Lung (tissue), 12 donors: ENCODE data around the gene NECTIN3. TPM values are rescaled to one million over a fixed set of nuclear protein-coding genes. Genes with fewer than 3 reads are reported as not detected.

Source experiments
- ATAC-seq: fragments of 200-7000 bp; cut with Tn5 transposase; one replicate; pipeline ENCODE4 v1.9.1; 2020; ENCODE audit warnings: moderate number of reproducible peaks; ENCODE audit not compliant: insufficient read depth, low FRiP score
- DNase-seq, 3 donors: peaks; one replicate each; pipeline ENCODE4 v3.0.0-alpha.2; 2013 to 2017
- H3K27ac ChIP-seq, 2 donors: one replicate each; pipeline ENCODE4 v1.5.1; 2013; ENCODE audit warnings: mild to moderate bottlenecking in 2 of 2, moderate library complexity in 2 of 2, control low read depth in 1 of 2, inconsistent platforms in 1 of 2, low read depth in 1 of 2, low read length in 1 of 2
- H3K27me3 ChIP-seq, 3 donors: one replicate each; pipeline ENCODE4 v1.5.1; 2013; ENCODE audit warnings: low read length in 2 of 3; ENCODE audit not compliant: control insufficient read depth in 3 of 3, insufficient read depth in 3 of 3
- H3K36me3 ChIP-seq, 4 donors: one replicate each; pipeline ENCODE4 v1.5.1; 2013; ENCODE audit warnings: low read length in 4 of 4, mild to moderate bottlenecking in 1 of 4, moderate library complexity in 1 of 4; ENCODE audit not compliant: control insufficient read depth in 4 of 4, insufficient read depth in 4 of 4
- H3K4me1 ChIP-seq, 5 donors: one replicate each; pipeline ENCODE4 v1.5.1; 2013; ENCODE audit warnings: low read length in 5 of 5, mild to moderate bottlenecking in 2 of 5, moderate library complexity in 1 of 5; ENCODE audit not compliant: control insufficient read depth in 5 of 5, insufficient read depth in 5 of 5
- H3K4me3 ChIP-seq: one replicate; pipeline ENCODE4 v1.5.1; 2013; ENCODE audit warnings: mild to moderate bottlenecking, control low read depth, moderate library complexity
- H3K9ac ChIP-seq, 2 donors: one replicate each; pipeline ENCODE4 v1.5.1; 2013; ENCODE audit warnings: low read length in 2 of 2, control low read depth in 1 of 2; ENCODE audit not compliant: insufficient read depth in 1 of 2
- H3K9me3 ChIP-seq, 4 donors: one replicate each; pipeline ENCODE4 v1.5.1; 2013; ENCODE audit warnings: low read length in 3 of 4, mild to moderate bottlenecking in 1 of 4, moderate library complexity in 1 of 4; ENCODE audit not compliant: control insufficient read depth in 4 of 4, insufficient read depth in 3 of 4
- CTCF ChIP-seq: IDR thresholded peaks from 2 replicates; pipeline ENCODE4 v1.5.1; 2012; ENCODE audit warnings: mild to moderate bottlenecking; ENCODE audit errors: control extremely low read depth, extremely low read depth
- WGBS, 2 donors: extraction: QIAGEN DNeasy Blood & Tissue Kit; methylation state at CpG; one replicate each; pipeline ENCODE4 v1.1.7; 2013; 5-methylcytosine and 5-hydroxymethylcytosine counted together
- polyA plus RNA-seq, 2 donors: library from polyadenylated mRNA; stranded (reverse); fragments of 200-250 nt; gene quantifications; one replicate each; pipeline ENCODE4 v1.2.1, GENCODE V29; 2013
- total RNA-seq, 2 donors: library from RNA; depleted of rRNA in 1 of 2; stranded (reverse); fragments of >200 nt in 1 of 2; gene quantifications; one replicate each; pipeline ENCODE4 v1.2.1, GENCODE V29; 2014 to 2021
- donor health status: control.
- donor health status: control.
- donor health status: Bipolar disorder and iron deficiency.
- donor health status: healthy.
- donor health status: DM: yes; HTN: yes; CAD: no.

NECTIN3 gene
- total and polyA plus RNA-seq, 4 donors = 3.9 to 43.2 (median 12.3) TPM

- no peak overlapping the region for H3K9ac ChIP-seq
- no peaks in the 10 kb centered on the region for H3K27me3 ChIP-seq
- H3K4me3 ChIP-seq = no peak overlapping the region
- no peak overlapping the region for H3K27ac ChIP-seq
- ATAC-seq (no peak), DNase-seq (no peak)
- no peaks in the 10 kb centered on the region for H3K4me1 ChIP-seq
- H3K9me3 ChIP-seq = no peaks in the 10 kb centered on the region
- TF ChIP-seq CTCF = no peak
- peaks cover 1 to 32% (median 13%) of the 10 kb centered on the region in 4 donors for H3K36me3 ChIP-seq
These were observed 128.4 kb downstream of the NECTIN3 start for GRCh38 chr3:111200027-111200426.

- H3K27ac ChIP-seq = no peak overlapping the region
- no peak for ATAC-seq
- no peak overlapping the region for H3K4me3 ChIP-seq
- no peaks in the 10 kb centered on the region for H3K9me3 ChIP-seq
- H3K4me1 ChIP-seq = no peaks in the 10 kb centered on the region
- WGBS, 2 donors = 49 to 79% methylated on average over 1 of the region's 1 CpG
- TF ChIP-seq CTCF = no peak
- no peak for DNase-seq
- no peak overlapping the region for H3K9ac ChIP-seq
- no peaks in the 10 kb centered on the region for H3K36me3 ChIP-seq
- no peaks in the 10 kb centered on the region for H3K27me3 ChIP-seq
These were observed 138.5 kb downstream of the NECTIN3 start for GRCh38 chr3:111210003-111210711.

GRCh38 chr3:111210866-111211564 is 139.4 kb downstream of the NECTIN3 start:
- H3K36me3 ChIP-seq = no peaks in the 10 kb centered on the region
- TF ChIP-seq CTCF = no peak
- H3K9ac ChIP-seq = no peak overlapping the region
- 77 to 83% methylated on average over 3 of the region's 3 CpGs for WGBS, 2 donors
- H3K4me1 ChIP-seq = no peaks in the 10 kb centered on the region
- H3K27ac ChIP-seq = no peak overlapping the region
- ATAC-seq (no peak), DNase-seq (no peak)
- no peaks in the 10 kb centered on the region for H3K27me3 ChIP-seq
- no peaks in the 10 kb centered on the region for H3K9me3 ChIP-seq
- no peak overlapping the region for H3K4me3 ChIP-seq
